ENCODE data around the gene PPA1. TPM values are rescaled to one million over a fixed set of nuclear protein-coding genes. Genes with fewer than 3 reads are reported as not detected.
"Not testable (repeated sequence)": the region's sequence is repeated elsewhere in the genome, so short reads cannot be mapped to it uniquely, and the experiment has no call there.

The PPA1 gene
- total RNA-seq, 4 donors from 2014 or later: 14.1 to 113 (median 98.4) TPM

DNA sequence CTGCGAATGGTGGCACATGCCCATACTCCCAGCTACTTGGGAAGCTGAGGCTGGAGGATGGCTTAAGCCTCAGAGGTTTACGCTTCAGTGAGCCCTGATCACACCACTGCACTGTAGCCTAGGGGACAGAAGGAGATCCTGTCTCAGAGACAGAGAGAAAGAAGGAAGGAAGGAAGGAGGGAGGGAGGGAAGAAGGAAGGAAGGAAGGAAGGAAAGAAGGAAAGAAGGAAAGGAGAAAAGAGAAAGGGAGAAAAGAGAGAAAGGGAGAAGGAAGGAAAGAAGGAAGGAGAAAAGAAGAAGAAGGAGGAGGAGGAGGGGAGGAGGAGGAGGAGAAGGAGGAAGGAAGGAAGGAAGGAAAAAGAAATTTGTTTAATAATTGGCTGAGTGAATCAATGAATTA lies 49.9 kb downstream of the PPA1 start:
- WGBS, 2 donors (ENCODE audit: low coverage in 1 of 2): 87% methylated on average over 2 of the region's 2 CpGs; no CpG with 5 or more reads in 1 of the 2 donors
- Histone ChIP-seq H3K9me3 (no peaks in the 10 kb centered on the region), H3K36me3 (no peaks in the 10 kb centered on the region), H3K4me3 (no peak overlapping the region), H3K27me3 (no peaks in the 10 kb centered on the region), H3K27ac (no peak overlapping the region), H3K4me1 (no peaks in the 10 kb centered on the region)
- intact Hi-C loops (cut with DNase I; ENCODE audit: low total_unique reads) (no loop called here), in situ Hi-C loops (cut with MboI; ENCODE audit: low pct_ligation_motif_present in 1 of 4, low pct_unique_long_range_greater_than_20kb in 1 of 4, low sequenced_read_pairs in 3 of 4) (no loop called here)
- DNase-seq: no peak
- no peak for TF ChIP-seq POLR2A (IDR thresholded peaks at IDR 0.05)
- TF ChIP-seq EP300 (IDR thresholded peaks at IDR 0.05; ENCODE audit: low read depth): no peak
- TF ChIP-seq POLR2AphosphoS5 (IDR thresholded peaks at IDR 0.05): no peak
- TF ChIP-seq, protein P1, sequence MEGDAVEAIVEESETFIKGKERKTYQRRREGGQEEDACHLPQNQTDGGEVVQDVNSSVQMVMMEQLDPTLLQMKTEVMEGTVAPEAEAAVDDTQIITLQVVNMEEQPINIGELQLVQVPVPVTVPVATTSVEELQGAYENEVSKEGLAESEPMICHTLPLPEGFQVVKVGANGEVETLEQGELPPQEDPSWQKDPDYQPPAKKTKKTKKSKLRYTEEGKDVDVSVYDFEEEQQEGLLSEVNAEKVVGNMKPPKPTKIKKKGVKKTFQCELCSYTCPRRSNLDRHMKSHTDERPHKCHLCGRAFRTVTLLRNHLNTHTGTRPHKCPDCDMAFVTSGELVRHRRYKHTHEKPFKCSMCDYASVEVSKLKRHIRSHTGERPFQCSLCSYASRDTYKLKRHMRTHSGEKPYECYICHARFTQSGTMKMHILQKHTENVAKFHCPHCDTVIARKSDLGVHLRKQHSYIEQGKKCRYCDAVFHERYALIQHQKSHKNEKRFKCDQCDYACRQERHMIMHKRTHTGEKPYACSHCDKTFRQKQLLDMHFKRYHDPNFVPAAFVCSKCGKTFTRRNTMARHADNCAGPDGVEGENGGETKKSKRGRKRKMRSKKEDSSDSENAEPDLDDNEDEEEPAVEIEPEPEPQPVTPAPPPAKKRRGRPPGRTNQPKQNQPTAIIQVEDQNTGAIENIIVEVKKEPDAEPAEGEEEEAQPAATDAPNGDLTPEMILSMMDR (IDR thresholded peaks at IDR 0.05): no peak

DNA sequence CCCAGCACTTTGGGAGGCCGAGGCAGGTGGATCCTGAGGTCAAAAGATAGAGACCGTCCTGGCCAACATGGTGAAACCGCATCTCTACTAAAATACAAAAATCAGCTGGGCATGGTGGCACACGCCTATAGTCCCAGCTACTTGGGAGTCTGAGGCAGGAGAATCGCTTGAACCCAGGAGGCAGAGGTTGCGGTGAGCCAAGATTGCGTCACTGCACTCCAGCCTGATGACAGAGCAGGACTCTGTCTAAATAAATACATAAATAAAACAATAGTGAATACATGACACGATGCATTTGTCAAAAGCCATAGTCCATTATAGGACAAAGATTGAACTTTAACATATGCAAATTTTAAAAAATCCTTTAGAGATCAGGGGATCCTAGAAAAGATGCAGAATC lies 54.0 kb downstream of the PPA1 start:
- H3K4me3 ChIP-seq; H3K36me3 ChIP-seq; H3K9me3 ChIP-seq; DNase-seq; H3K4me1 ChIP-seq; H3K27me3 ChIP-seq; intact Hi-C loops (cut with DNase I; ENCODE audit: low total_unique reads); H3K27ac ChIP-seq; in situ Hi-C loops (cut with MboI; ENCODE audit: low pct_ligation_motif_present in 1 of 4, low pct_unique_long_range_greater_than_20kb in 1 of 4, low sequenced_read_pairs in 3 of 4): not testable (repeated sequence)
- 90 to 92% methylated on average over 8 of the region's 8 CpGs for WGBS, 2 donors (ENCODE audit: low coverage in 1 of 2)

DNA sequence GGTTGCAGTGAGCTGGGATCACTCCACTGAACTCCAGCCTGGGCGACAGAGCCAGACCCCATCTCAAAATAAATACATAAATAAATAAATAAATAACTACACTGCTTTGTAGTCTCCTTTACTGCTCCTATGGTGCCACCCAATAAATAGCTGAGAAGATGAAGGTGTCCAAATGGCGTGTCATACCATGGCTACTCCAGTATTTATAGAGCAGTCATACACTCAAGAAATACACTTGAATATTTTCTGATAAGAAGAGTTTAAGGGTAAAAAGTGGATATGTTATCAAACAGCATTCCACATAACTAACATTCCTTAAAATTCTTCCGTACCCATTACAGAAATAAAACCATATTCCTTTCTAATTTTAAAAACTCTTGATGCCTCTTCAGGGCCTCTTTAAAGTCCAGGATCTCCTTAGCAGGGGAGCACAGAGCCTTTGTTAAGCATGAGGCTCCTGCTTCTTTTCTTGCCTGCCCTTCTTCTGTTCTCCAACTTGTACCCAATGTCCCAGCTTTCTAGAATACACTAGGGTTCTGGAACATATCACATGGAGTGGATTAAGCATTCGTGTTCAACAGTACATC lies 55.0 kb downstream of the PPA1 start:
- TF ChIP-seq POLR2AphosphoS5 (IDR thresholded peaks at IDR 0.05) (no peak), POLR2A (IDR thresholded peaks at IDR 0.05) (no peak), EP300 (IDR thresholded peaks at IDR 0.05; ENCODE audit: low read depth) (no peak)
- TF ChIP-seq, protein P1 (IDR thresholded peaks at IDR 0.05): no peak
- intact Hi-C loops (cut with DNase I; ENCODE audit: low total_unique reads): no loop called here
- H3K9me3 ChIP-seq: no peaks in the 10 kb centered on the region
- in situ Hi-C loops (cut with MboI; ENCODE audit: low pct_ligation_motif_present in 1 of 4, low pct_unique_long_range_greater_than_20kb in 1 of 4, low sequenced_read_pairs in 3 of 4): no loop called here
- H3K27ac ChIP-seq: no peak overlapping the region
- 88 to 91% methylated on average over 4 of the region's 4 CpGs for WGBS, 2 donors (ENCODE audit: low coverage in 1 of 2)
- H3K4me1 ChIP-seq: peaks cover 0 to 12% (median 2%) of the 10 kb centered on the region in 4 donors
- no peak overlapping the region for H3K4me3 ChIP-seq
- DNase-seq: no peak
- no peaks in the 10 kb centered on the region for H3K36me3 ChIP-seq
- no peaks in the 10 kb centered on the region for H3K27me3 ChIP-seq

DNA sequence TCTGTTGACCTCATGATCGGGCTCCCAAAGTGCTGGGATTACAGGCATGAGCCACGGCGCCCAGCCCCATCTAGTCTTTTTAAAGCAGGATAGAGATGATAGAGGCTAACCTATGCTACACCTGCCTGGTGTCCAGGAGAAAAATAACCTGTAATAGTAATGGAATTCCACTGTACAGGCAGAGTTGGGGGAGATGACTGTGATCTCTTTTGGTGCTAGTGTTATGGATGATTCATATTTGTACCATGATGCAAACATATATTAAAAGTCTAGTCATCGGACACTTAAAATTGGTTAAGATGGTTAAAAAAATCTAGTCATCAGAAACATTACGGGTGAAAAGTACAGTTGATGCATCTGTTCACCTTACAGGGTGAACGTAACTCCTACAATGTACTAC lies 56.8 kb downstream of the PPA1 start:
- intact Hi-C loops (cut with DNase I; ENCODE audit: low total_unique reads) (no loop called here), in situ Hi-C loops (cut with MboI; ENCODE audit: low pct_ligation_motif_present in 1 of 4, low pct_unique_long_range_greater_than_20kb in 1 of 4, low sequenced_read_pairs in 3 of 4) (no loop called here)
- Histone ChIP-seq H3K27me3 (no peaks in the 10 kb centered on the region), H3K4me3 (no peak overlapping the region), H3K36me3 (no peaks in the 10 kb centered on the region), H3K4me1 (peaks cover 0 to 12% (median 2%) of the 10 kb centered on the region in 4 donors), H3K9me3 (no peaks in the 10 kb centered on the region), H3K27ac (no peak overlapping the region)
- TF ChIP-seq EP300 (IDR thresholded peaks at IDR 0.05; ENCODE audit: low read depth): no peak
- TF ChIP-seq POLR2AphosphoS5 (IDR thresholded peaks at IDR 0.05): no peak
- no peak for TF ChIP-seq POLR2A (IDR thresholded peaks at IDR 0.05)
- TF ChIP-seq, protein P1 (IDR thresholded peaks at IDR 0.05): no peak
- 85 to 91% methylated on average over 5 to 6 of the region's 6 CpGs for WGBS, 2 donors (ENCODE audit: low coverage in 1 of 2)
- no peak for DNase-seq

DNA sequence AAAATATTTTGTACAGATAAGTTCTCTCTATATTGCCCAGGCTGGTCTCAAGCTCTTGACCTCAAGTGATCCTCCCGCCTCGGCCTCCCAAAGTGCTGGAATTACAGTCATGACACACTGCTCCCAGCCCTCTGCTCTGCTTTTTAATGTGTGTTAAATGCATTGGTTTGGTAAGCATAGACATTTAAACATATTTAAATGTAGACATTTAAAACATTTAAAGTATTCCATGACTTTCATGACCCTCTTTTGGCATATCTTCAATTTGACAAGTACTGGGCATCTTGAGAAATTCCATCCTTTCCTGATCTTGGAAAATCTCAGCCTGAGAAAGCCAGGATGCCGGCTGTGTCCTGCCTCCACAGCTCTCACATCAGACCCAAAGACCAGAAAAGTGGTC lies 57.7 kb downstream of the PPA1 start:
- Histone ChIP-seq H3K36me3 (no peaks in the 10 kb centered on the region), H3K4me3 (no peak overlapping the region), H3K9me3 (no peaks in the 10 kb centered on the region), H3K4me1 (peaks cover 0 to 12% (median 2%) of the 10 kb centered on the region in 4 donors), H3K27me3 (no peaks in the 10 kb centered on the region), H3K27ac (no peak overlapping the region)
- DNase-seq: no peak
- TF ChIP-seq EP300 (IDR thresholded peaks at IDR 0.05; ENCODE audit: low read depth): no peak
- TF ChIP-seq POLR2A (IDR thresholded peaks at IDR 0.05): no peak
- no peak for TF ChIP-seq POLR2AphosphoS5 (IDR thresholded peaks at IDR 0.05)
- TF ChIP-seq, protein P1 (IDR thresholded peaks at IDR 0.05): no peak
- intact Hi-C loops (cut with DNase I; ENCODE audit: low total_unique reads): no loop called here
- 83 to 96% methylated on average over 1 to 3 of the region's 3 CpGs for WGBS, 2 donors (ENCODE audit: low coverage in 1 of 2)
- in situ Hi-C loops (cut with MboI; ENCODE audit: low pct_ligation_motif_present in 1 of 4, low pct_unique_long_range_greater_than_20kb in 1 of 4, low sequenced_read_pairs in 3 of 4): no loop called here
